SK-N-DZ (cell line): ENCODE data around the gene SULT1B1. TPM values are rescaled to one million over a fixed set of nuclear protein-coding genes. Genes with fewer than 3 reads are reported as not detected.
"Not testable (repeated sequence)": the region's sequence is repeated elsewhere in the genome, so short reads cannot be mapped to it uniquely, and the experiment has no call there.

Experiments used
- DNase-seq: peaks from one replicate; pipeline ENCODE4 v3.0.0-alpha.2; 2015; ENCODE audit warnings: low spot score
- polyA plus RNA-seq, 2 experiments: library from polyadenylated mRNA; depleted of rRNA; stranded (reverse); fragments of >200 nt; gene quantifications; 2 replicates each; pipeline ENCODE4 v1.2.3, GENCODE V29; 2014

The SULT1B1 gene
- polyA plus RNA-seq (2014; cell fraction: cytosol; rRNA removed), result not detected in 2 replicates
- not detected in 2 replicates for polyA plus RNA-seq (2014; cell fraction: nucleus; rRNA removed)

DNA sequence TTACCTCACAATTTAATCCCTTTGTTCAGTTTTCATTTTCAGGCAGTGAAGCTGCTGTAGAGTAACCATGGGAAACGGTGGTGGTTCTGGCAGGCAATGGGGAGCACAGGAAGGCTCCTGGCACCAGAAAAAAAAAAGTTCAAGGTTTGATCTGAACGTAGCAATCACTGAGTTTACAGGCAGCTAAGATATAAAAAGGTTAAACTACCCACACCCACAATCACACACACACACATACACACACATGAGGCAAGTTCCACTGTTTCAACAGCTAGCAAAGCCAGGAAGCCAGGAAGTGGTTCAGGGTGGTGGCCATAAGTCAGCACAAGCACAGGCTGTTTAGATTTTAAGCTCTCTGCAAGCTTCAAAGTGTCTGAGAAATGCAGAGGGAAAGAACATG is at the start of gene SULT1B1:
Gene SULT1B1, minus strand, starts transcription at position 166 of the 400 bp plus-strand sequence. CDS start 5,403 bp downstream, outside the sequence.
- no peak for DNase-seq

DNA sequence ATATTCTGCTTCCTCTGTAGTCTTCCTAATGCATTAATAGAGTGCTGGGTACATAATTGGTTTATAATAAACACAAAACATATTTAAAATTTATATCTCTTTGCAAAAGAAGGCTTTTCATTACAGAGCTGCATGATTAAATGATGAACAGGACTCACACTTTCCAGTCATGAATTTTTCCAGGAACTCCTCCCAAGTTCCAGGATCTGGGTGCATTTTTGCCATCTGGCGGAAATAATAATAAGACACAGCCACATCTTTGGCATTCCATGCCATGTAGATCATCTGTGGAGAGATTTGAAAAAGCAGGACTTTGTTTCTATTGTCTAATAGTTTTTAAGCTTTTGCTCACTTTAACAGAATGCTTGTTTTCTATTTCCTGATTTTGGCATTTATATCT is 40.2 kb upstream of the SULT1B1 start:
- no peak for DNase-seq

GRCh38 chr4:69799337-69799736 is 38.9 kb upstream of the SULT1B1 start:
- DNase-seq, result no peak

DNA sequence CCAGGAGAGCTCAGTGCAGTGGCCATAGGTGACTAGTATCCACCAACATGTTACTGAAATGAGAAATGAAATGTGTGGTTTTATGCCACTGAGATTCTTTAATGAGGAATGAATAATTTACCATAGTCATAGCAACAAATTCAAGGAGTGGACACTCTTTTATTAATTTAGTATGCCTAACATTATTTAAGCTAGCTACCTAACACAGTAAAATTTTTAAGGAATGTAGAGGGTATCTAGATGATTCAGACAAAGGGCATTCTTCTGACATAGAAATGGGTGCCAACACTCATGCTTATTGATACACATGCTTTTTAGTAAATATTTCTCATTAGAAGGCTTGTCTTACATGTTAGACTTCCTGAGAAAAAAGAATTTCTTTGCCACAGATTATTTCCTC is 33.3 kb upstream of the SULT1B1 start:
- DNase-seq, result no peak

GRCh38 chr4:69787879-69788278 is 27.5 kb upstream of the SULT1B1 start:
- DNase-seq, result no peak

DNA sequence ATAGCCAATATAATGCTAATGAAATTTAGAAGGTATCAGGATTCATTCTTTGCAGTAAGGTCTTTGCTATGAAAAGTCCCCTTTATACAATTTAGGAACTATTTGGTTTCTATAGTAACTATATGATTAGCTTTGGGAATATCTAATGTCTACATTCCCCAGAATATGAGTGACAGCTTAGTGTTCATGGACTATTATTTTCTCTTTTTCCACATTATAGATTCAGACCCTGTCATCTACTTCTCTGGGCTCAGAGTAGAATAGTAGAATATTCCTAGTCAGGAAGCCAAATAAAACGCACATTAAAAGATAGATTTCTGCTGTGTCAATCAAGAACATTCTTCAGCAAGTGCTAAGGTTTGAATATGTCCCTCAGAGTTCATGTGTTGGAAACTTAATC is 26.1 kb upstream of the SULT1B1 start:
- DNase-seq, result no peak

DNA sequence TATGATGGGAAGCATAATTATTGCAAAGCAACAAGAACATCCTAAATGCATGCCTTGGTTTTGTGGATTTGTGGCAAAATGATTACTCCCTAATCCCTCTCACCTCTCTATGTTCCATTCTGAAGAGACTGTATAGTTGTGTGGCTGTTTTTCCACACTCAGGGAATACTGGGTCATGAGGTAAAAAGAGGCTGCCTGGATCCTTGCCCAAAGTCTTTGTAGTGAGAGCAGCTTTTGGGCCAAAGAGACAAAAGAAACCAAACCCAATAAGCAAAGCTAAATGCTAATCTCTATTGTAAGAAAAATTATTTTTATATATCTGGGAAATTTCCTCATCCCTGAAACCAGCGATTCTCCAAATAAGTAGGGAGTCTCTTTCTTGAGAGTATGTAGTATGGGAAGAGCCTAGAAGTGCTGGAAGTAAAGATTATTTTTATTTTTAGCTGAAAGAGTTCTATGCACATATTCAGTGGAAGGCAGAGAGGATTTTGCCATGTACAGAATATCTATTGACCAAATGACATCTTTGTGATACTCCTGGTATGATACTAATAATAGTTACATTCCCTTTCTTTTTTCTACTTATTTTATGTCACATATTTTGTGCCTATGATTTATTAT is 24.9 kb upstream of the SULT1B1 start:
- no peak for DNase-seq

- no peak for DNase-seq
Observed at GRCh38 chr4:69782651-69783310, 22.4 kb upstream of the SULT1B1 start.

- DNase-seq, result no peak
Observed at GRCh38 chr4:69781458-69782418, 21.3 kb upstream of the SULT1B1 start.

- DNase-seq, result no peak
Observed at GRCh38 chr4:69780141-69780540, 19.7 kb upstream of the SULT1B1 start.

- no peak for DNase-seq
Observed at GRCh38 chr4:69776696-69777095, 16.3 kb upstream of the SULT1B1 start.

DNA sequence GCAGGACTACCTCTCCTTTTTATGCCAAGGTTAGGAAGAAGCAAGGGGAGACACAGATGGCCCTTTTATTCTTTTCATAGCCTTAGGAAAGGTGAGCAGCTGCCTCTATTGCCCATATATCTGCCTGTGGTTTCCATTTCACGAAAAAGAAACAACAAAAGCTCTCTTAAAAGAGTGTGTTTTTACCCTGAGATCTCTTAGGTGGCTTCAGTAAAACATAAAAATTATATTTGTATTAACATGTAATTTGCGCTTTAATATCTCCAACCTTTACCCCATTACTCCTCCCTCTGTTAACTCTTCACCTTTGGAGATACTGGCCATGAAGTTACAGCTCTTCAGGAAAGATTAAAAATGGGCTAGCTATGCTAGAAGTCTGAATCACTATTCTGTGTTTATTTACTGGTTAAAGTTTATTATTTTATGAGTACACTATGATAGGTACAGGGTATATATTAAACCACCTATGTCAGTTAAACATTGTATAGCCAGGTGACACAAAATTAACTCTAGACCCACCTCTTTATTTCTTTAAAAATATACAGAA is 15.0 kb upstream of the SULT1B1 start:
- no peak for DNase-seq

- no peak for DNase-seq
Observed at GRCh38 chr4:69773484-69773883, 13.1 kb upstream of the SULT1B1 start.

DNA sequence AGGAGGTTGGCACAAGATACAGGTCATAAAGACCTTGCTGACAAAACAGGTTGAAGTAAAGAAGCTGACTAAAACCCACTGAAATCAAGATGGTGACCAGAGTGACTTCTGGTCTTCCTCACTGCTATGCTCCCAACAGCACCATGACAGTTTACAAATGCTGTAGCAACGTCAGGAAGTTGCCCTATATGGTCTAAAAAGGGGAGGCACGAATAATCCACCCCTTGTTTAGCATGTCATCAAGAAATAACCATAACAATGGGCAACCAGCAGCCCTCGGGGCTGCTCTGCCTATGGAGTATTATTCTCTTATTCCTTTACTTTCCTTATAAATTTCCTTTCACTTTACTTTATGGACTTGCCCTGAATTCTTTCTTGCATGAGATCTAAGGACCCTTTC is 8.1 kb upstream of the SULT1B1 start:
- not testable (repeated sequence) for DNase-seq

- DNase-seq, result no peak
Observed at GRCh38 chr4:69765751-69766150, 5.3 kb upstream of the SULT1B1 start.

- no peak for DNase-seq
Observed at GRCh38 chr4:69764311-69764710, 3.9 kb upstream of the SULT1B1 start.

GRCh38 chr4:69763233-69763632 is 2.8 kb upstream of the SULT1B1 start:
- no peak for DNase-seq

- no peak for DNase-seq
Observed at GRCh38 chr4:69759189-69759604, 1.2 kb downstream of the SULT1B1 start.

DNA sequence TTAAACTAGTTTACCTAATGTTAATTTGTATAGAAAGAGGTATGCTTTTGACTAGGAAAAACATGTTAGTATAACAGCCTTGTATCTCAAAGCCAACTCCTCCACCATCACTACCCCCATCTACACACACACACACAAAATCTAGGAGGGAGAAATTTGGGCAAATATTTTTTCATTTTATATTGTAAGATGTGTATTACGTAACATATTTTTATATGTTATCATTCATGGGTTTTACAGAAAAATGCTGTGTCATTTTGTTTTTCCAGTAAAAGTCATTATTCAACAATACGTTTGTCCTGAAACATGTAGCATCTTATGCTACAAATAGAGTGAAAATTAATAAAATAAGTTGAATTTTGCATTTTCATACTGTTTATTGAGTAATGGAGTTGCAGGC is 3.0 kb downstream of the SULT1B1 start:
- DNase-seq, result no peak

- no peak for DNase-seq
Observed at GRCh38 chr4:69754926-69755580, 5.4 kb downstream of the SULT1B1 start.

- DNase-seq, result no peak
Observed at GRCh38 chr4:69753686-69754085, 6.7 kb downstream of the SULT1B1 start.
